Measurements from ENCODE around the gene LRP1.

LRP1 gene

DNA sequence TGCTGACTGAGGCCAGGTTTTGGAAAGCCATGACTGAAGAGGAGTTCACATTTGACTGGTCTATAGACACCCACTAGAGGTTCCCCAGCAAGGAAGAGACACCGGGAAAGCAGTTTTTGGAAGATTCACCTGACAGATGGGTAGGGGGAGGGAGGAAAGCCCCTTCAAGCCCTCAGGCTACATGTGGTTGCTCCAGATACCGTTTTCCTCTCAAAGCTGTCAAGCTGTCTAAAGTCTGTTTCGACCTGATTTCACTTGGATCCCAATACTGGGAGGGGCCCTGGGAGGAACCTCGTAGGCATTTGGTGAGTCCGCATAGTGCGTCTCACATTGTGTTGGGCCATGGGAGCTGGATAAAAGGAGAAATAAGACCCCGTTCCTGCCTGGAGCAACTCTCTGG lies 1.7 kb upstream of the LRP1 start:
- TF ChIP-seq, protein P1, sequence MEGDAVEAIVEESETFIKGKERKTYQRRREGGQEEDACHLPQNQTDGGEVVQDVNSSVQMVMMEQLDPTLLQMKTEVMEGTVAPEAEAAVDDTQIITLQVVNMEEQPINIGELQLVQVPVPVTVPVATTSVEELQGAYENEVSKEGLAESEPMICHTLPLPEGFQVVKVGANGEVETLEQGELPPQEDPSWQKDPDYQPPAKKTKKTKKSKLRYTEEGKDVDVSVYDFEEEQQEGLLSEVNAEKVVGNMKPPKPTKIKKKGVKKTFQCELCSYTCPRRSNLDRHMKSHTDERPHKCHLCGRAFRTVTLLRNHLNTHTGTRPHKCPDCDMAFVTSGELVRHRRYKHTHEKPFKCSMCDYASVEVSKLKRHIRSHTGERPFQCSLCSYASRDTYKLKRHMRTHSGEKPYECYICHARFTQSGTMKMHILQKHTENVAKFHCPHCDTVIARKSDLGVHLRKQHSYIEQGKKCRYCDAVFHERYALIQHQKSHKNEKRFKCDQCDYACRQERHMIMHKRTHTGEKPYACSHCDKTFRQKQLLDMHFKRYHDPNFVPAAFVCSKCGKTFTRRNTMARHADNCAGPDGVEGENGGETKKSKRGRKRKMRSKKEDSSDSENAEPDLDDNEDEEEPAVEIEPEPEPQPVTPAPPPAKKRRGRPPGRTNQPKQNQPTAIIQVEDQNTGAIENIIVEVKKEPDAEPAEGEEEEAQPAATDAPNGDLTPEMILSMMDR (IDR thresholded peaks at IDR 0.05), result no peak

DNA sequence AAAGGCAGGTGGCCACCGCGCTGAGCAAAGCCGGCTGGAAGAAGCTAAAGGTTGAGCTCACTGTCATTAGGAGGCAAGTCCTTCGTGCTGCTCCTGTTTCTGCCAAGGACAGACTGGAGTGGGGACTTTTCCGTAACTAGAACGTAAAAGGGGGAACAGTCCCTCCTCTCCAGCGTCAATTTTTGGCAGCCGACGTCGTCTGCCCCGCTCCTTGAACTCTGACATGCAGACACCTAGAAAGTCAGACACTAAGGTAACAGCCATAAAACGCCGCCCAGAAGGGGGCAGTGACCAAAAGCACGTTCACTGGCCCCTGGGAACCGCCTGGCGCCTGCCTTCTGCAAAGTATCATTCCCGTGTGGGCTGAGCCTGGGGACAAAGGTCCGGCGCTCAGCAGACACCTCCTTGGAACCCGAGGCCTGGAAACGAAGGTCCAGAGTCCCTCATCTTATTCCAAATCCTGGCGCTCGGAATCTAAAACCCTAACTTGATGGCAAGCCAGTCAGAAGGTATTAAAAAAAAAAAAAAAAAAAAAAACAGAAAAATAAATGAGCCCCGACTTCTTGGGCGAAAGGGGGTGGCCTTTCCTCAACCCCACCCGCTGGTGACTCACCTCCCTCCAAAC lies 1.1 kb upstream of the LRP1 start:
- TF ChIP-seq, protein P1 (IDR thresholded peaks at IDR 0.05), result no peak; the same call in 1 of the 2 replicates

DNA sequence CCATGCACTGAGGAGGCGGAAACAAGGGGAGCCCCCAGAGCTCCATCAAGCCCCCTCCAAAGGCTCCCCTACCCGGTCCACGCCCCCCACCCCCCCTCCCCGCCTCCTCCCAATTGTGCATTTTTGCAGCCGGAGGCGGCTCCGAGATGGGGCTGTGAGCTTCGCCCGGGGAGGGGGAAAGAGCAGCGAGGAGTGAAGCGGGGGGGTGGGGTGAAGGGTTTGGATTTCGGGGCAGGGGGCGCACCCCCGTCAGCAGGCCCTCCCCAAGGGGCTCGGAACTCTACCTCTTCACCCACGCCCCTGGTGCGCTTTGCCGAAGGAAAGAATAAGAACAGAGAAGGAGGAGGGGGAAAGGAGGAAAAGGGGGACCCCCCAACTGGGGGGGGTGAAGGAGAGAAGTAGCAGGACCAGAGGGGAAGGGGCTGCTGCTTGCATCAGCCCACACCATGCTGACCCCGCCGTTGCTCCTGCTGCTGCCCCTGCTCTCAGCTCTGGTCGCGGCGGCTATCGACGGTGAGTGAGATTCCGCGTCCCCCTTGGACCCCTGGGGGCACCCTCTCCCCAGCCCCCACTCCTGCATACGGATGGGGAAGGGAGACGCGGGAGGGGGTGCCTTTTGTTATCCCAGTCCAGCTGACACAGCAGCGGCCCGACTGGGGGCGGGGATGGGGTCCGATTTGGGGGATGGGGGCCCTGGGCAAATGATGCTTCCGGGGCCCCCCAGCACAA lies 400 bp downstream of the LRP1 start:
- TF ChIP-seq, protein P1 (IDR thresholded peaks at IDR 0.05), result no peak

DNA sequence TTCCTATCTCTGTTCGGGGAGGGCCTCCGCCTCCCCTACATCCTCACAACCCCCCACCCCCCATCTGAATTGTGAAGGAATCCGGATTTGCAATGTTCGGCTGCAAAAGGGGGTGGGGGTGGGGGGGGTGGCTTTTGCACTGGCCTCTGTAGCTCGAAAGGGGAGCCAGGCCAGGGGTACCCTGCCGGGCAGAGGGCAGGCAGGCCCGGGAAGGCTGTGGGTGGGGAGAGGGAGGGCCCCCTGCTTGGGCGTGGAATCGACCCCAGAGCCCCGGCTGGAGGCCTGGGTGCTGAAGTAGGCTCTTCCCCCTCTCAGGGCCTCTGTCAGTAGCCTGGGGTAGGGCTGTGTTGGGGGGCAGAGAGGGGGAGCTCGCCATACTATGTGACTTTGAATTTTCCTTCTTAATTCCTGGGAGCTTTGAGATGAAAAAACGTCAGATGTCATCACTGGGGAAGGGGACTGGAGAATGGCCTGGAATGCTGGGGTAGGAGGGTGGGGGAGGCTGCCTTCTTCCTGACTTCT lies 1.1 kb downstream of the LRP1 start:
- TF ChIP-seq, protein P1 (IDR thresholded peaks at IDR 0.05), result no peak

DNA sequence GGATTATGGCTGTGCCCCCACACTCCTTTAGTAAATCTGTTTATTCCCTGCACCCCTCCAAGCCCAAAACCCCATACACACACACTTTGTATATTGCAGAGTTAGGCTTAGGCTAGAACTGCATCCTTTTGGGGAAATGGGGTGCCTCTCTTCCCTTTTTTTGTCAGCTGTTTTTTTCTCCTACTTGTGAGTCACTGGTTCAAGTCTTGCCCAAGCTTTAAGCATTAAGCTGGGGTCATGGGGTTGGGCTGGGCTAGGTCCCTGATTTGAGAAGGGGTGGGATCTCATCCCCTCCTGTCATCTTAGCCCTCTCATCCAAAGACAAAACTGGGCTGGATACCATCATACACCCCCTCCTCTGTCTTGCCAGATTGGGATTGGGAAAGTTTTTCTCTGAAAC lies 1.6 kb downstream of the LRP1 start:
- TF ChIP-seq, protein P1 (IDR thresholded peaks at IDR 0.05), result no peak

DNA sequence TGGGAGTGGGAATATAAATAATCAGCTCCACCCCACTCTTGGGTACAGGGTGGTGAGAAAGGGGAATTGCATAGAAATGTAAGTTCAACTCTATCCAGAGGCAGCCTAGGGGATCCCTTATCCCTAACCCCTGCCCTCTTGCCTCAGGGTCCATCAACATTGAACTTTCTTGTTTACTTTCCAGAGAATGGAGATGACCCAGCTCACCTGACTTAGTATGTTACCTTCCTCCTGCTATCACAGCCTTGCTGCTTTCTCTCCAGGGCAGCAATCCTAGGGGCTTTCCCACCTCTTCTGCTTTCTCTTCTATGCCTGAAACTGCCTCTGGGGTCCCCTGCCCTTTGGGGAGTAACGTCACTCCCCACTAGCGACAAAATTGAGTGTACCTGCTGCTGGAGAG lies 2.7 kb downstream of the LRP1 start:
- TF ChIP-seq, protein P1 (IDR thresholded peaks at IDR 0.05), result no peak

DNA sequence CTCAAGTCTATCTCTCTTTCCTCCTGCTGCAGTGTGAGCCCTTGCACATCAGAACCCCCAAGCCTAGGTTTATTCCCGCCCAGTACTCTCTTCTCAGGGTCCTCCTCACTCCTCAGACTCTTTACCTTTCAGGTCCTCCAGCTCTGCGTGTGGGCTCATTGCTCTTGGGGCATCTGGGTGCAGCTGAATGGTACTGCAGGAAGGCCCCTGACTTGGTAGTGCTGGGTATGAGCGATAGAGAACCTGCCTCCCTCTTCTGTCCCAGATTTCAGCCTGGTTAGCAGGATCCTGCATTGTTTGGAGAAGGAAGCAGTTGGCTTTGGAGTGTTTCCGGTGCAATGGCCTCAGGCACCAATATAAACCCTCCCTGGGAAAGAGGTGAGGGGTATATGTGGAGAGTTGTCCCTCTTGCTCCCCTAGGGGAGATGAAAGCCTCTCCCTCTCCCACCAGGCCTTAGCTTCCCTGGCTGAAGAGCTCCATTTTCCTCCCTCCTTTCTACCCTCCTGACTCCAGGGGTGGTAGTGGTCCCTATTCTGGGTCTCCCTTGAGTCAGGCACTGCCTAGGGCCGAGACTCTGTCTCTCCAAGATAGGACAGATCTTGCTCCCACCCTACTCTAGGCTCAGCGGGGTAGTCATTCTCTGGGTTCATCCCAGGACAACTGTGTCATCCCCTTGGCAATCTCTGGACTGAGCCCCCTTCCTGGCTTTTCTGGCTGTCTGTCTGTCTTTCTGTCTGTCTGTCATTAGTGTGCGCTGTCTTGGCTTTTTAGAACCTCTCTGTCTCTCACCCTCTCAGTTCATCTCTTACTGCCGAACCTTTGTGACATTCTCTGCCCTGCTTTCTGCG lies 3.8 kb downstream of the LRP1 start:
- TF ChIP-seq, protein P1 (IDR thresholded peaks at IDR 0.05), result no peak

Measured in LNCAP (cell line).